Epithelial cell of prostate (primary cell): Measurements from ENCODE around the gene CLEC17A.
"Not testable (repeated sequence)": the region's sequence is repeated elsewhere in the genome, so short reads cannot be mapped to it uniquely, and the experiment has no call there.

Experiments
- DNase-seq: peaks from one replicate; pipeline ENCODE4 v3.0.0-alpha.2; 2011; ENCODE audit warnings: low read depth, low spot score
- H3K27ac ChIP-seq: fragments of 450-650 bp; 2 replicates; pipeline ENCODE4 v1.5.1; 2017; ENCODE audit warnings: mild to moderate bottlenecking

Gene CLEC17A, protein sequence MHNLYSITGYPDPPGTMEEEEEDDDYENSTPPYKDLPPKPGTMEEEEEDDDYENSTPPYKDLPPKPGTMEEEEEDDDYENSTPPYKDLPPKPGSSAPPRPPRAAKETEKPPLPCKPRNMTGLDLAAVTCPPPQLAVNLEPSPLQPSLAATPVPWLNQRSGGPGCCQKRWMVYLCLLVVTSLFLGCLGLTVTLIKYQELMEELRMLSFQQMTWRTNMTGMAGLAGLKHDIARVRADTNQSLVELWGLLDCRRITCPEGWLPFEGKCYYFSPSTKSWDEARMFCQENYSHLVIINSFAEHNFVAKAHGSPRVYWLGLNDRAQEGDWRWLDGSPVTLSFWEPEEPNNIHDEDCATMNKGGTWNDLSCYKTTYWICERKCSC

DNA sequence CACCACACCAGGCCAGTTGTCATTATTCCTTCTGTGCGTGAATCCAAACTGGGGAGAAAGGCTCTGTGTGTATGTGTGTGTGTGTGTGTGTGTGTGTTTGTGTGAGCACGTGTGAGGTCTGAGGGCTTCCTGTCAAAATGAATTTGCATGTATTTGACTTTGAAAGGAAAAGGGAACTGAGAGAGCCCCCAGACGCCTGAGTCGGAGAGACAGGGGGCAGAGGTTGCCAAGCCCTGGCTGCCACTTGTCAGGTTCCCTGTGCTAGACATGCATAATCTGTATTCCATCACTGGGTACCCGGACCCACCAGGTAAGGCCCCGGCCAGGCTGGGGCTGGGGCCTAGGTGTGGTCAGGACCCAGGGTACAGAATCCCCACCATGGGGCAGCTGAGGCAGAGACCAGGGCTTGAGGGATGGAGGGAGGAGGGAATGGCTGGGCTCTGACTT lies at the start of gene CLEC17A:
Gene CLEC17A (plus strand): TSS at position 191 of the 447 bp plus-strand sequence. CDS start 77 bp downstream, at position 268.
- no peak within 1 kb of the TSS for H3K27ac ChIP-seq
- DNase-seq, result no peak

DNA sequence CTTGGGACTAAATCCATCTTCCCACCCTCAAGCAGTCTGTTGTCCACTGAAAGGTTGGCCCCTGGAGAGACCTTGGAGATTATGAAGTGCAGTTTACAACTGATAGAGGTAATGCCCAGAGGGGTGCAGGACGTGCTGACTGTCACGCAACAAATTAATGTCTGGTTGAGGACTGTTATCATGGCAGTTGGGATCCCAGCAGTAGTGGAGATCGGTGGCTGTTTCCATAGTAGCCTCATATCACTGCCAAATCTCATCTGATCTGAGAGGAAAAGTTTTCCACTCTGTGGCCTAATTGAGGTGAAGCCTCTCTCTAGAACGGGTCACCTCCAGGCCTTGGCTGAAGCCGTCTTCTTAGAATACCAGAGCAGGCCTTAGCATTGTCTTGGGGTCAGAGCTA lies 49.4 kb upstream of the CLEC17A start:
- DNase-seq, result no peak
- no peak overlapping the region for H3K27ac ChIP-seq

DNA sequence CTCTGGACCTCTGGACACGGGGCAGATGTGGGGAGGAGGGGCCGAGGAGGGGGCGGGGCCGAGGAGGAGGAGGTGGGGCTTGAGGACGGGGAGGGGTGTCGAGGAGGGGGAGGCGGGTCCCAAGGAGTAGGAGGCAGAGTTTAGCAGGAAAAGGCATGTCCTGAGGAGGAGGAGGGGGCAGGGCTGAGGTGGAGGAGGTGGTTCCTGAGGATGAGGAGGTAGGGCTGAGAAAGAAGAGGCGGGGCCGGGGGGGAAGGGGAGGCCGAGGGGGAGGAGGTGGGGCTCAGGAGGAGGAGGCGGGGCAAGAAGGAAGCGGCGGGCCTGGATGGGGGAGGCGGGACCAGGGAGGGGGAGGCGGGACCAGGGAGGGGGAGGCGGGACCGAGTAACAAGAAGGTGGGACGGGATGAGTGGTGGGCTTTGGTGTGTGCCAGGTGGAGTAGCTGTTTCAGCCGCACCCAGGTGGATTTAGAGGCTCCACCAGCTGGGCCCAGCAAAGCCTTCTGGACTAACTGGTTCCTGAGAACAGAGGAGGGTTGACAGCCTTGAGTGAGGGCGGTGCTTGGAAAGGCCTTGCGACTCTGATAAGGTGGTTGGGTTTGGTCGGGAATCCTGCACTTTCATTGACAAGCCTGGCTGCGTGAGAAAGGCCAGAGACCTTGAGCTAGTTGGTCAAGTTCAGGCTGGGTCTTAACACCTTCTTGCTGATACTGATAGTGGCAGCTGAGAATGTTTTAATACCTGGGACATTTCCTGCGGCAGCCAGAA lies 45.8 kb upstream of the CLEC17A start:
- DNase-seq, result peak; percentile 84
- peak overlapping the region; percentile 35 for H3K27ac ChIP-seq

DNA sequence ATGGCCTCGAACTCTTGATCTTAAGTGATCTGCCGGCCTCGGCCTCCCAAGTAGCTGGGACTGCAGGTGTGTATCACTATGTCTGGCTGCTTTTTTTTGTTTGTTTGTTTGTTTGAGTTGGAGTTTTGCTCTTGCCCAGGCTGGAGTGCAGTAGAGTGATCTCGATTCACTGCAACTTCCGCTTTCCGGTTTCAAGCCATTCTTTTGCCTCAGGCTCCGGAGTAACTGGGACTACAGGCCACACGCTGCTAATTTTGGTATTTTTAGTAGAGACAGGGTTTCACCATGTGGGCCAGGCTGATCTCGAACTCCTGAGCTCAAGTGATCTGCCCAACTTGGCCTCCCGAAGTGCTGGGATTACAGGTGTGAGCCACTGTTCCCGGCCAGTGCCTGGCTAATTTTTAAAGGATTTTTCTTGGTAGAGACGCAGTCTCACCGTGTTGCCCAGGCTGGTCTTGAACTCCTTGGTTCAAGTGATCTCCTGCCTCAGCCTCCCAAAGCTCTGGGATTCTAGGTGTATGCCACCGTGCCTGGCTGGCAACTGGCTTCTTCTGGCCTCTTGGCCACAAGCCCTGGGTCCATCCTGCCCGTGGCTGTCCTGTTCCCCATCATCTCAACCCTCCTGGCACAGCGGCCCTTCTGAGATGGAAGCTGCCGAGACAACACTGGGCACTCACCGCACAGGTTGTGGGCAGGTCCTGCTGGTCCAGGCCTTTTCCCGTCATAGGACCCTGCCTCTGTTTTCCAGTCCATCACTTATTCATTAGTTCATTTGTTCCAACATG lies 42.0 kb upstream of the CLEC17A start:
- H3K27ac ChIP-seq, result no peak overlapping the region
- no peak for DNase-seq

DNA sequence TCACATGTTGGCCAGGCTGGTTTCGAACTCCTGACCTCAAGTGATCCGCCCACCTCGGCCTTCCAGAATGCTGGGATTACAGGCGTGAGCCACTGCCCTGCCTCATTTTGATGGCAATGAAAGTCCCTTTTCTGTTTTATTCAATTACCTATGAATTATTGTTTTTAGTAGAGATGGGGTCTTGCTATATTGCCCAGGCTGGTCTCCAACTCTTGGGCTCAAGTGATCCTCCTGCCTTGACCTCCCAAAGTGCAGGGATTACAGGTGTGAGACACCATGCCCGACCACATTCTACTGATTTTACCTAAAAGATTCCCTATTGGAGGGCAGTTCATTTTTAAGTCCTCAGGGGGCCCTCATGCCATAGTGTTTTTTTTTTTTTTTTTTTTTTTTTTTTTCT lies 40.9 kb upstream of the CLEC17A start:
- not testable (repeated sequence) for H3K27ac ChIP-seq, DNase-seq

DNA sequence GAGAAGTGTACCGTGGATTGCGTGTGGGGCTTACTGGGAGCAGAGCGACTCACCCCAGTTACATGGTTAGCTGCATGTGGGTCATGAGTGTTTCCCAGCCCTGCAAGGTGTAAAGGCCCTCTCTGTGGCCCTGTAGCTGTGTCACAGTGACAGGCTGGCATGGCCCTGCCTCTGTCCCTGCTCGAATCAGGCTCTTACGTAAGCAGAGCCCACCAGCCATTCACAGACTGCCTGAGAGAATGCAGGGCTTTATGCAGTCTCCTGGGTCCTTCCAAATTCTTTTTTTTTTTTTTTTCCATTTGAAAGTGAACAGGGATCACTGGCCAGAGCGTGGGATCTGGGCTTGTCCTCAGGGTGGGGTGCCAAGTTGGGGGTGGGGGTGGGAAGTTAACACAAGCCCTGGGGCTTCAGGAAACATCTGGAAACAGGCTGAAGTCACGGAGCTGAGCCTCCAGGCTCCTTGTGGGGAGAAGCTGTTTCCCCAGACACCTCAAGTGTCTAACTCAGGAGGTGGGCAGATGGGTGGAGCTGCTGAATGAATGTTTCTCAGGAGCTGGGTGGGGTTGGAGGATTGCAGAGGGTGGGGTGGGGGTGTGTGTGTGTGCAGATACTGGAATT lies 40.1 kb upstream of the CLEC17A start:
- no peak for DNase-seq
- peak overlapping the region; percentile 62 for H3K27ac ChIP-seq

DNA sequence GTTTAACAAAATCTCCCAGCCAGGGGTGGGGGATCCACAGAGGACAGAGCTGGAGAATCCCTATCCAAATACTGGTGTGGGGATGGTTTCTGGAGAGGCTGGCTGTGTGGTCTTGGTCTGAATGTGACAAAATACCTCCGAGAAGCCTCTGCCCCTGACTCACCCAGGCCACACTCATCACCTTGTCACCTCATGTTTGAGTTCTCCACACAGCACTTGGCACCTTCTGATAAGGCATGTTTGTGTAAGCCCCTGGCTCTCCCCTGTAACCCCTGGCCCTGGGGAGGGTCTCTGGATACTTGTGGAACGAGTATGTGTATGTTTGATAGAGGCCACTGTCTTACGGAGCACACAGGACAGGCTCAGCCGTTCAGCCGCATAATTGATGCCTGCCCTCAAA lies 38.8 kb upstream of the CLEC17A start:
- no peak for DNase-seq
- peak overlapping the region; percentile 24 for H3K27ac ChIP-seq

DNA sequence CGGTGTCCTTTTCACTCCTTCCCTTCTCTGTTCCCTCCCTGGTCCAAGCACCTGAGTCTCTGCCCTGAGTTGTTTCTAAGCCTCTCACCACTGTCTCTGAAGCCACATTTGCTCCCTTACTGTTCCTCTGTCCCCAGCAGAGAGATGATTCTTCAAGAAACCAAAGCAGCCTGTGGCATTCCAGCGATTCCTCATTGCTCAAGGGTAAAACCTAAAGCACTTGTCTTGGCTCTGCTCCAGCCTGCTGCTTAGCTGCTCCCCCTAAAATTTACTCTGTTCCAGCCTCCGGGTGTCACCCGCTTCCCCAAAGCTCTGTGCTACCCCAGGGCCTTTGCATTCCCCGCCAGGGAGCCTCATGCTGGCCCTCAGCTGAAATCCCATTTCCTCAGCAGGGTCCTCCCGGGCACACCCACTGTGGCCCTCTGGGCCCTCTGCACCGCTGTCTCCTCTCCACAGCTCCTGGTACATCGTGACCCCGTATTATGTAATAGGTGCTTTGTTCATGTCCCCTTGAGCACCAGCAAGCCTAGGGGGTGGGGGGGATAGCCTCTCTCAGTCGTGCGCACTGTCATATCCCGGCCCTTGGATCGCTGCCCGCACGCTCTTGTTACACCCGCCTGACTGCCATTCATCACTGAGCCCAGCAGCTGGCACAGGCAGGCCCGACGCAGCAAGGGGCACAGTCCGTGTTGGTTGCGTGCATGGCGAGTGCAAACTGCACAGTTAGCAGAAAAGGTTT lies 37.7 kb upstream of the CLEC17A start:
- no peak for DNase-seq
- peak overlapping the region; percentile 11 for H3K27ac ChIP-seq

DNA sequence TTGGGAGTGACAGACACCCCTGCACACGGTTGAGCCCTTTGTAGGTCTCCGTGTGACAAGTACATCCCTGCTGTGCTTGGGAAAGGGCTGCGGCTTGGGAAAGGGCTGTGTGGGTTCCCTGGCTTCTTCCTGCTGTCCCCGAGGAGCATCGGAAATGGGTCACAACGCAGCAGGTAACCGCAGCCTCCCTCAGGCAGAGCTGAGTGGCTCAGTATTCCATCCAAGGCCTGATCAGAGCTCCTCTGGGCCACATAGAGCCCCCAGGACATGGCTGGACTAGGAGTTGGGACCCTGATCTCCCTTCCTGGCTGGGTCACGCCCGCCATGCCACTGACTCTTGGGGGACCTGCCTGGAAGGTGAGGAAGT lies 37.2 kb upstream of the CLEC17A start:
- H3K27ac ChIP-seq, result peak overlapping the region; percentile 11

DNA sequence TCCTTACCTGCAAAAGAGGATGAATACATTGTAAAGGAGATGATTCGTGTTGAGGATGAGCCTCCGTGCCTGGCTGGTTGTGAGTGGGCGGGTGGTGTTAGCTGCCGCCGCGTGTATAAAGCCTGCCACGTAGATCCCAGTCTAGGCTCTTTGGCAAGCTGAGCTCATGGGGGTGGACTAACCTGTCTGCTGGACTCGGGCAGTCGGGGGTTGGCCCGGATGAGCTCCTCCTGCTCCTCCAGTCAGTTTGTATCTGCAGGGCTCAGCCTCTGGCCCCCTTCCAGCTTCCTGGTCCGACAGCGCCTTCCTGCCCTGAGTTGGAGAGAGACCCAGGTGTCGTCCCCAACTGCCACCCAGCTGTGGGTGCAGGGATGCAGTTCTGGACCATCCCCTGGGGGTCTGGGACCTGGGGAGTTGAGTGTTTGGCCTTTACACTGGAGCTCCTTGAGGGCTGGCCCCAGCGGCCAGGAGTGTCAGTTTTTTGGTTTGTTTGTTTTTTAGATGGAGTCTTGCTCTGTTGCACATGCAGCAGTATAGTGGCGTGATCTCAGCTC lies 32.6 kb upstream of the CLEC17A start:
- peak; percentile 54 for DNase-seq
- H3K27ac ChIP-seq, result peak overlapping the region; percentile 67

More for the DNA sequence above, 37.2 kb upstream of the CLEC17A start:
- no peak for DNase-seq

DNA sequence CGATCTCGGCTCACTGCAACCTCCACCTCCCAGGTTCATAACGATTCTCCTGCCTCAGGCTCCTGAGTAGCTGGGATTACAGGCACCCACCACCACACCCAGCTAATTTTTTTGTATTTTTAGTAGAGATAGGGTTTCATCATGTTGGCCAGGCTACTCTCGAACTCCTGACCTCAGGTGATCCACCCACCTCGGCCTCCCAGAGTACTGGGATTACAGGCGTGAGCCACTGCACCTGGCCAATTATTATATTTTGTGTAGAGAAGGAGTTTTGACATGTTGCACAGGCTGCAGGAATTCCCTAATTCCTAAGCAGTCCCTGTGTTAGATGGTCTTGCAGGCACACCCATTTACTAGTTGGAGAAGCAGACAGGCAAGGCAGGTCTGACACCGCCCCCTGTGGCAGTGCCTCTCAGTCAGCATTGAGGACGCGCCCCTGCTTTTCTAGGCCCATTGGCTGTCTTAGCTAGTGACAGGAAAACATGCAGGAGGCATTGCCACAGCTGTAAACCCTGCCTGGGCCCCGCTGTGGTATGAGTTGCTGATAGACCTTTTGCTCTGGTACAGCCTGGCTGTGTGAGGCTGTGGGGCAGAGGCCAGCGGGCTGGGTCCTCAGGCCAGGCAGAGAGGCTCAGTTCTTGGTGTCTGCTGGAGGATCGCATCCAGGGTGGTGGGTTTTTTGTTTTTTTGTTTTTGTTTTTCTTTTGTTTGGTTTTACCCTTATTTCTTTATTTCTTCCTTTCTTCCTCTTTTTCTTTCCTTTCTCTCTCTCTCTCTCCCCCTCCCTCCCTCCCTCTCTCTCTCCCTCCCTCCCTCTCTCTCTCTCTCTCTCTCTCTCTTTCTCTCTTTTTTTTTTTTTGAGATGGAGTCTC lies 31.5 kb upstream of the CLEC17A start:
- H3K27ac ChIP-seq, result peak overlapping the region; percentile 67
- DNase-seq, result not testable (repeated sequence)

DNA sequence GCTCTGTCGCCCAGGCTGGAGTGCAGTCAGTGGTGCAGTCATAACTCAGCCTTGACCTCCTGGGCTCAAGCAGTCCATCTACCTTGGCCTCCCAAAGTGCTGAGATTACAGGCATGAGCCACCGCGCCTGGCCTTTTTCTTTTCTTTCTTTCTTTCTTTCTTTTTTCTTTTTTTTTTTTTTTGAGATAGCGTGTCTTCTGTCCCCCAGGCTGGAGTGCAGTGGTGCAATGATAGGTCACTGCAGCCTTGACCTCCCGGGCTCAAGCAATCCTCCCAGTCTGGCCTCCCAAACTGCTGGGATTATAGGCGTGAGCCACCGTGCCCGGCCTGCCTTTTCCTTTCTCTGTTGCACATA lies 30.9 kb upstream of the CLEC17A start:
- H3K27ac ChIP-seq, result peak overlapping the region; percentile 67
- not testable (repeated sequence) for DNase-seq

DNA sequence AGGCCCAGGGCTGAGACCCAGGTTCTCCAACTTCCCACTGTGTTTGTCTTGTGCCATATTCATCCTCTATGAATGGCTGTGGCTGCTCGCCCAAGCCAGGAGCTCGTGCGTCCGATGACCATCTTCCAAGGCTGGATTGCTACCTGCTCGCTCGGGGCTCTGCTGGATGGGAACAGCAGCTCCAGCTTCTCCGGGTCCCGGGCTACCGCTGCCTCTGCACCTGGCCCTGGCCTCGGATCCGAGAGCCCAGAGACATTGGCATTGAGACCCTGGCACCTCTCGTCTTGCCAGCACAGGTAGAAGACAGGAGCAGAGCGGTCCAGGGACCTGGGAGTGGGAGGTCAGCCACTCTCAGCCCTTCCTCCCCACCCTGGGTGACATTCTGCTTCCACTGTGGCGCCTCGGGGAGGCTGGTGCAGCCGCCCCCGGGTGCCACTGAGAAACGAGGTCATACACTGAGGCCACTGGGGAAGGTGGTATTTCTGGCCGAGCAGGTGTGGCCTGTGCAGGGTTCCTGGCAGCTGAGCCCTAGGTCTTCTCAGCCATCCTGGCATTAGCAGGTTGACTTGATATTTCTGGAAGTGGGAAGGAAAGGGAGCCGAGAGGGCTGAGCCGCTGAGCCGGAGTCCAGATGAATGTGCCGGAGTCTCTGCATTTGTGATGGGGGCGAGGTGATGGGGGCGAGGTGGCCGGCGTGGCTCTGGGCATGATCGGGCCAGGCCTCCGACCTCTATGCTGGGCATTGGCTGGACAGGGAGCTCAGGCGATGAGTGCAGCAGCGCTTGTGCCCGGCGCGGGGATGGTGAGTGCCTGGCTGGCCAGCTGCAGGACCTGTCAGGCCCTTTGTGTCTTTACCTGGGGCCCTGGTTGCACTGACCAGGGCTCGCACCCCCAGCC lies 29.6 kb upstream of the CLEC17A start:
- no peak for DNase-seq
- H3K27ac ChIP-seq, result no peak overlapping the region

DNA sequence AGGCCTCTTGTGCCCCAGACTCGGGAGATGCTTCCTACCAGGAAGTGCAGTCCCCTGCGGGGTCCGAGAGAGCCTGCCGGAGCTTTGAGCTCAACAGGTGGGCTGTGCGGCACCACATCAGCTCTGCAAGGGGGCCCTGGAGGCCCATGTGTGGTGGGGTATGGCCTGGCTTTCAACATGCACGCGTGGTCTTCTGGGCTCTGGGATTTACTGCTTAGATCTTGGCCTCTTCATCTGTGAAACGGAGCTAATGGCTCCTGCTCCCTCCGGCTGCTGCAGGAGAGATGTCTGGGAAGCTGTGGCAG lies 29.0 kb upstream of the CLEC17A start:
- H3K27ac ChIP-seq, result peak overlapping the region; percentile 64
- DNase-seq, result no peak

DNA sequence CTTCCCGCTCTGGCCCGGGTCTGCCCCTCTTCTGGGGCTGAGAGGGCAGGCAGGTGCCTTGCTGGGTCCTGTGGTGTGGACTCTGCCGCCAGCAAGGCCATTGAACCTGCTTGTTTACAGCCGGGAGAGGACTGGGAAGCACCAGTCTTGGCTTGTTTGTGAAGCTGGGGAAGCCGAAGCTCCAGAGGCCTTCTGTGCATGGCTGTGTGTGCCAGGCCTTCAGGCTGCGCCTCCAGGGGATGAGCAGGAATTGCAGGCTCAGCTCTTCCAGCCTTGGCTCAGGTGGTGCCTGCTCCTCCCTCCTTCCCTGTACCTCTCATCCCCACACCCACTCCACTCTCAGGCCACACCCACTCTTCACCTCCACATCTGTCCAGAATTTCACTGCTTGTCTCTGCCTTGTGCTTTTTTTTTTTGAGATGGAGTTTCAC lies 28.5 kb upstream of the CLEC17A start:
- DNase-seq, result no peak
- H3K27ac ChIP-seq, result peak overlapping the region; percentile 64

DNA sequence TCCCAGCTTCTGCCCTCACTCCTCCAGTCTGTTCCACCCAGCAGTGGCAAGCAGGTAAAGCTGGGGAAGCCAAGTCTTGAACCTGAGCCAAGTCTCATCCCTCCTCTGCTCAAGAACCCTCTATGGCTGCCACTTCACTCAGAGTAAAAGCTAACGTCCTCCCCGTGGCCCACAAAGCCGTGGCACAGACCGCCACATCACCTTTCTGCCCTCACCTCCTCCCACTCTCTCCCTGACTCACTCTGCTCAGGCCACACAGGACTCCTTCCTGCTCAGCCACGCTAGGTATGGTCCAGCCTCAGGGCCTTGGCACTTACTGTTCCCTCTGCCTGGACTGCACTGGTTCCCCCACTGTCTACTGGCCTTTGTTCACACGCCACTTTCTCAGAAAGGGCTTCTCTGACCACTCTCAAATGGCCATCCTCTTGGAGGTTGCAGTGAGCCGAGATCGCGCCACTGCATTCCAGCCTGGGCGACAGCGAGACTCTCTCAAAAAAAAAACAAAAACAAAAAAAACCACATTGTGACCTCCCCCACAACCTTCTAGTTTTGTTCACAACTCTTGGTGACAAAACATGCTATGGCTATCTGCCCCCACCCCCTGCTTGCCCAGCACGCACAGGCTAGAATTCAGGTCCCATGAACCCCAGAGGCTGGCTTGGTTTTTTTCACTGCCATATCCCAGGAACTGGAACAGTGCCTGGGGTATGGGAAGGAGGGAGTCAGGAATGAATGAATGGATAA lies 26.8 kb upstream of the CLEC17A start:
- H3K27ac ChIP-seq, result peak overlapping the region; percentile 64
- DNase-seq, result no peak

DNA sequence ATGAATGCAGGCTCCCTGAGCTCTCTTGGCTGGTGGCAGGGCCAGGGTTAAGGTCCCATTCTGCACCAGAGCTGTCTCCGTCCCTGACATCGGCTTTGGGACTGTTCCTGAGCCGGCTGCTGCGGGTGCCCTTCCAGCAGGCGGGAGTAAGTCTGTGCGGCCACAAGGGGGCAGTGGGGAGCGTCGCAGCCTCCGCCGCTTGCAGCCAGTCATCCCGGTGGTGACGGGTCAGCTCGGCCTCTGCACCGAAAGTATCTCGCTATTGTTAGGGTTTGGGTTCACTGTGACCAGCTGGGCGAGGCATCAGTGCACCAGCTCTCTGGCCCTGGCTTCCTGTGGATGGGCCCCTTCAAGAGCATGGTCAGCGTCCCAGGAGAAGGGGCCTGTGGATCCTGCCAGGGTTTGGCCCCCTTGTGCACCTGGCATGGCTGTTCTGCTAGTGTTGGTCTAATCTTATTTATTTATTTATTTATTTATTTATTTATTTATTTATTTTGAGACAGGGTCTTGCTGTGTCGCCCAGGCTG lies 26.2 kb upstream of the CLEC17A start:
- no peak for DNase-seq
- peak overlapping the region; percentile 64 for H3K27ac ChIP-seq
